Heart right ventricle (tissue), 16 donors: ENCODE results near the gene TRMT11. TPM values are rescaled to one million over a fixed set of nuclear protein-coding genes. Genes with fewer than 3 reads are reported as not detected.

ENCODE experiments used
- ATAC-seq, 8 donors: fragments of 200-7000 bp; cut with Tn5 transposase; one replicate each; pipeline ENCODE4 v1.9.1; 2020; ENCODE audit warnings: mild to moderate bottlenecking in 8 of 8, moderate library complexity in 8 of 8, moderate number of reproducible peaks in 1 of 8
- DNase-seq, 2 donors: peaks; one replicate each; pipeline ENCODE4 v3.0.0-alpha.2; 2020
- H3K27ac ChIP-seq, 10 donors: fragments of 200-600 bp; sonication (generic) in 2 of 10; one replicate each; pipeline versions ENCODE4 v1.5.0 to v1.8.0; 2020 to 2022; ENCODE audit warnings: mild to moderate bottlenecking in 3 of 10
- H3K27me3 ChIP-seq, 7 donors: fragments of 200-600 bp; one replicate each; pipeline ENCODE4 v1.8.0; 2021 to 2022; ENCODE audit warnings: mild to moderate bottlenecking in 2 of 7
- H3K36me3 ChIP-seq, 9 donors: fragments of 200-600 bp; sonication (generic) in 1 of 9; one replicate each; pipeline versions ENCODE4 v1.5.0 to v1.8.0; 2020 to 2022; ENCODE audit warnings: mild to moderate bottlenecking in 2 of 9
- H3K4me1 ChIP-seq, 9 donors: fragments of 200-600 bp; sonication (generic) in 1 of 9; one replicate each; pipeline versions ENCODE4 v1.5.0 to v1.8.0; 2020 to 2022; ENCODE audit warnings: mild to moderate bottlenecking in 4 of 9
- H3K4me3 ChIP-seq, 10 donors: fragments of 200-600 bp; sonication (generic) in 2 of 10; one replicate each; pipeline versions ENCODE4 v1.5.0 to v1.8.0; 2020 to 2022; ENCODE audit warnings: mild to moderate bottlenecking in 7 of 10, moderate library complexity in 2 of 10
- H3K9me3 ChIP-seq, 11 donors: fragments of 200-600 bp in 10 of 11; sonication (generic) in 2 of 11; one replicate each; pipeline versions ENCODE4 v1.5.0 to v1.8.0; 2013 to 2022; ENCODE audit warnings: mild to moderate bottlenecking in 2 of 11, control low read depth in 1 of 11, moderate library complexity in 1 of 11
- CTCF ChIP-seq, 9 donors: fragments of 200-600 bp; sonication (generic) in 2 of 9; IDR thresholded peaks; one replicate each; pipeline versions ENCODE4 v1.5.0 to v1.8.0; 2021 to 2022; ENCODE audit warnings: antibody characterized with exemption in 9 of 9, mild to moderate bottlenecking in 5 of 9, moderate library complexity in 1 of 9
- WGBS, 2 donors: extraction: QIAGEN DNeasy Blood & Tissue Kit; methylation state at CpG; one replicate each; pipeline ENCODE4 v1.1.7; 2013; ENCODE audit warnings: inconsistent platforms in 1 of 2; 5-methylcytosine and 5-hydroxymethylcytosine counted together
- intact Hi-C, 10 donors: fragments of 100-400 bp; cut with DNase I; formaldehyde crosslinking; loops; one replicate each; pipeline versions ENCODE4 v1.11.1 to v1.14.2; 2022
- polyA plus RNA-seq, 2 donors: library from polyadenylated mRNA; stranded (reverse); fragments of 200-250 nt; gene quantifications; one replicate each; pipeline ENCODE4 v1.2.3, GENCODE V29; 2013
- total RNA-seq, 10 donors: library from RNA; stranded (reverse); fragmentation: NEBNext Ultra II Directional in 3 of 10; extraction: Animal tissue kit (Norgen Biotek cat#: 25700) in 3 of 10; gene quantifications; one replicate each; pipeline versions ENCODE4 v1.2.1 to v1.2.4, GENCODE V29; 2021 to 2023
- donor health status: Arrhythmogenic right ventricular cardiomyopathy.
- donor health status: ischemic (EF 13 %, LVEDD 7.1; RV severe dilation, severe dysfunction).
- donor health status: healthy with polysubstance abuse.
- donor health status: DM: no; HTN: yes; CAD: no.
- donor health status: DM: no; HTN: no; CAD: no.
- donor health status: ischemic (EF 25% LVEDD 6.9; RV normal size, moderate dysfunction).
- donor health status: ischemic (EF 25% LVEDD 5.7; RV mildly dilated, moderate dysfunction).
- donor health status: healthy.
- donor health status: DM: yes; HTN: yes; CAD: no.
- donor health status: Ischemic cardiomyopathy.
- donor health status: ischemic (EF 35%, LVEDD 5.7; RV mildly dilated, moderate dysfunction).
- donor health status: nonischemic (EF 11% LVEDD 7.7; RV severe dilation, severe dysfunction).
- donor health status: DM: yes; HTN: yes; CAD: no.
- donor health status: PGD.
- donor health status: ischemic (EF 29% LVEDD 5.4; RV normal size, mild dysfunction).
- donor health status: nonischemic (EF 23%, LVEDD 6.1; RV moderate dilation, normal function).

TRMT11 gene
- total and polyA plus RNA-seq, 12 donors: 7.2 to 15.8 (median 11.0) TPM

- H3K36me3 ChIP-seq: peaks cover 0 to 4% (median 0%) of the 10 kb centered on the region in 9 donors
- no peaks in the 10 kb centered on the region for H3K9me3 ChIP-seq
- TF ChIP-seq CTCF (IDR thresholded peaks at IDR 0.05): no peak
- 95 to 96% methylated on average over 11 of the region's 11 CpGs for WGBS, 2 donors
- H3K4me3 ChIP-seq: no peak overlapping the region
- H3K4me1 ChIP-seq: no peaks in the 10 kb centered on the region
- ATAC-seq (no peak), DNase-seq (no peak)
- no peak overlapping the region for H3K27ac ChIP-seq
- H3K27me3 ChIP-seq: no peaks in the 10 kb centered on the region
- intact Hi-C loops: no loop called here
Measured at GRCh38 chr6:126077810-126078776, 91.8 kb downstream of the TRMT11 start.

DNA sequence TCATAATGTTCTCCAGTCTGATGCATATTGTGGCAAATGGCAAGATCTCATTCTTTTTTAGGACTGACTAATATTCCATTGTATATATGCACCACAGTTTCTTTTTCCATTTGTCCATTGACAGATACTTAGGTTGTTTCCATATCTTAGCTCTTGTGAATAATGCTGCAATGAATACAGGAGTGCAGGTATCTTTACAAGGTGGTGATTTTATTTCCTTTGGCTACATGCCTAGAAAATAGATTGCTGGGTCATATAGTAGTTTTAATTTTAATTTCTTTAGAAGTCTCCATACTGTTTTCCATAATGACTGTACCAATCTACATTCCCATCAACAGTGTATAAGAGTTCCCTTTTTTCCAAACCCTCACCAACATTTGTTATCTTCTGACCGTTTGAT lies 97.5 kb downstream of the TRMT11 start:
- Histone ChIP-seq H3K36me3 (no peaks in the 10 kb centered on the region), H3K4me3 (no peak overlapping the region), H3K27ac (no peak overlapping the region), H3K27me3 (peaks cover 0 to 5% (median 0%) of the 10 kb centered on the region in 7 donors), H3K4me1 (no peaks in the 10 kb centered on the region), H3K9me3 (peaks cover 0 to 7% (median 0%) of the 10 kb centered on the region in 11 donors)
- intact Hi-C loops: no loop called here
- no peak for ATAC-seq
- no peak for TF ChIP-seq CTCF (IDR thresholded peaks at IDR 0.05)
- no peak for DNase-seq
- WGBS, 2 donors: 98 to 100% methylated on average over 1 of the region's 1 CpG

DNA sequence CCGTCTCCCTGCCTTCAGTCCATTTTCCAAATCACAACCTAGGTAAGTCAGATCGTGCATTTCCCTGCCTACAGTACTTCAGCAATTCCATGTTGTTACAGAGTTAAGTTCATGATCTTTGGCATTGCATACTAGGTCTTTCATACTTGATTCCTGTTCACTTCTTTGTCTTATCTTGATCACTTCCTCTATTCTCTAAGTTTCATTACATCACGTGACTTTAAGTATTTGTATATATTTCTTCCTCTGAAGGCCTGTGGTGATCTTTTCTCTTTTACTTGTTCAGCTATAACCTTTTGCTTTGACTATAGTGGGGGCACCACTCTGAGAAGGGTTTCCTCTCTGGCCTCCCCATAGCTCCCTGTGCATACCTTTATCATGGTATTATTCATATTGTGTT lies 100.2 kb downstream of the TRMT11 start:
- 72 to 82% methylated on average over 3 of the region's 3 CpGs for WGBS, 2 donors
- ATAC-seq: no peak
- no peaks in the 10 kb centered on the region for H3K36me3 ChIP-seq
- no peak for DNase-seq
- intact Hi-C loops: no loop called here
- no peaks in the 10 kb centered on the region for H3K4me1 ChIP-seq
- H3K4me3 ChIP-seq: no peak overlapping the region
- H3K27ac ChIP-seq: no peak overlapping the region
- H3K9me3 ChIP-seq: peaks cover 0 to 7% (median 0%) of the 10 kb centered on the region in 11 donors
- TF ChIP-seq CTCF (IDR thresholded peaks at IDR 0.05): no peak
- peaks cover 0 to 5% (median 0%) of the 10 kb centered on the region in 7 donors for H3K27me3 ChIP-seq

Other genes starting within 250 kb of the TRMT11 start
- 10 to 100 TPM; 12.4 to 75.1 (median 36.2) TPM for gene HEY2, start 236.9 kb upstream of the TRMT11 start, total RNA-seq
- 10 to 100 TPM; 14.1 to 28.6 TPM for gene HEY2, start 236.9 kb upstream of the TRMT11 start, polyA plus RNA-seq
- gene NCOA7, start 195.6 kb upstream of the TRMT11 start, total RNA-seq: 10 to 100 TPM in 7 of 10 donors, 1 to 10 TPM in 3; 6.2 to 21.3 (median 11.1) TPM
- 10 to 100 TPM in 1 of 2 donors, 1 to 10 TPM in 1; 4.2 to 10.2 TPM for gene NCOA7, start 195.6 kb upstream of the TRMT11 start, polyA plus RNA-seq
- 10 to 100 TPM; 29.8 to 41.6 (median 33.8) TPM for gene HINT3, start 29.8 kb upstream of the TRMT11 start, total RNA-seq
- gene HINT3, start 29.8 kb upstream of the TRMT11 start, polyA plus RNA-seq: 10 to 100 TPM in 1 of 2 donors, 1 to 10 TPM in 1; 6.2 to 11.7 TPM